ENCODE data around the gene TMEM167A.
"Not testable (repeated sequence)": the region's sequence is repeated elsewhere in the genome, so short reads cannot be mapped to it uniquely, and the experiment has no call there.

The TMEM167A gene

DNA sequence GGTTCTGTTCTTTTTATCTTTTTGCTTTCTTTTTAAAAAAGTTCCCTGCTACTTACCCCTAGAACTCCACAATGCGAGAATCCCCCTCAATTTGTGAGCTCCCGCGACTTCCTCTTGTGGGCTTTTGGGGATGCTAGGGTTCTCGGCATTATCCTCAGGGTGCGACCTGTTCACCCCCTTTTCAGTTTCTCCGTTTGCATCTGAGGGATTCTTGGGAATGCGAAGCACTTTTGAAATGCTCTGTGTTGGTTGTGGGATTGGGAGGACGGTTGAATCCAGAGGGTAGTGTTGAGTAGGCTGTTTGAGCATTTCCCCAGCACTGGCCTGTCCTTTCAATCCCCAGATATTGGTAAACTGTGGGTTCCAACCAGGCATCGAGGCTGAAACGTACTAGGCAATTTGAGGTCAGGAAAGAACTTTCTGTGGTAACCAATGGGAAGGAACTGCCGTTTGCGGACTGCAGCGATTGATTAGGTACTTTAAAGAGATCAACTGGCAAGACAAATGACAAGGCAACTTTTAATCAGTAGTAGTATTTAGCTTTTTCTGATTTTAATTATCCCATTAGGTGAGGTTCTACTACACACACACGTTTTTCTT, 568 bp upstream of the TMEM167A start:
- H3K4me2 ChIP-seq = peak overlapping the region; percentile 69 to 97 (median 83)
- H3K4me1 ChIP-seq = peaks cover 7 to 69% (median 21%) of the 10 kb centered on the region in 10 experiments; a peak in 19 of 20 replicates
- H3K27me3 ChIP-seq = no peaks in the 10 kb centered on the region
- H3K4me3 ChIP-seq = peak overlapping the region; percentile 74 to 94 (median 86)
- H4K20me1 ChIP-seq = peaks cover under 1 to 23% (median 16%) of the 10 kb centered on the region in 11 experiments; a peak in 18 of 22 replicates
- peak overlapping the region; percentile 86 to 96 (median 92) for H3K9ac ChIP-seq
- peaks cover 0 to 10% (median 2%) of the 10 kb centered on the region in 11 experiments; a peak in 4 of 22 replicates for H3K9me3 ChIP-seq (replicated peaks in 1 of 11)
- peak overlapping the region; percentile 85 to 97 (median 93) for H3K27ac ChIP-seq
- H3K36me3 ChIP-seq = peaks cover 3 to 33% (median 28%) of the 10 kb centered on the region in 11 experiments; a peak in 21 of 22 replicates
- no peak for TF ChIP-seq Cebpa-rat (IDR thresholded peaks at IDR 0.05)

DNA sequence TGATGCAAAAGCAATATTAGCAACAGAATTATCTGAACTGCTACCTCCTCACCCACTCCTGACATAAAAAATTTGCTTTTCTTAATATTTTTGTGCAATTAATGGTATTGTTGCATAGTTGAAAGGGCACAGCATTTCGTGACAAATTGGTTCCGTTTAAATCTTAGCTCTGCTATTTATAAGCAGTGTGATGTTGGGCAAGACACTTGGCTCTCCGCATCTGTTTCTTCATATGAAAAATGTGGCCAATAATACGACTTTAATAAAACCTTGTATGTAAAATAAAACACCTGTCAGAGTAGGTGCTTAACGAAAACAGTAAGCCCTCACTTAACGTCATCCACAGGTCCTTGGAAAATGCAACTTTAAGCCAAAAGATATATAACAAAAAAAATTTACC, 4.2 kb downstream of the TMEM167A start:
- H4K20me1 ChIP-seq = peaks cover 30 to 71% (median 58%) of the 10 kb centered on the region in 11 experiments; a peak in 19 of 22 replicates
- peak overlapping the region in 4 of 11 experiments; percentile 19 to 94 (median 82); a peak in 6 of 22 replicates for H3K4me2 ChIP-seq
- peaks cover 0 to 7% (median 0%) of the 10 kb centered on the region in 11 experiments; a peak in 1 of 22 replicates for H3K9me3 ChIP-seq (replicated peaks in 1 of 11)
- H3K4me3 ChIP-seq = peak overlapping the region in 2 of 10 experiments; percentile 77 to 82; a peak in 3 of 20 replicates
- H3K9ac ChIP-seq = peak overlapping the region in 2 of 11 experiments; percentile 46 to 59; a peak in 2 of 22 replicates
- TF ChIP-seq Cebpa-rat (IDR thresholded peaks at IDR 0.05) = no peak
- H3K4me1 ChIP-seq = peaks cover under 1 to 82% (median 12%) of the 10 kb centered on the region in 10 experiments; a peak in 18 of 20 replicates
- peaks cover 5 to 63% (median 50%) of the 10 kb centered on the region in 11 experiments; a peak in 21 of 22 replicates for H3K36me3 ChIP-seq
- H3K27ac ChIP-seq = 0 out of 22 replicates have a peak overlapping the region, but pooled peaks of 1 of the 11 experiments have one; percentile 22
- no peaks in the 10 kb centered on the region for H3K27me3 ChIP-seq

DNA sequence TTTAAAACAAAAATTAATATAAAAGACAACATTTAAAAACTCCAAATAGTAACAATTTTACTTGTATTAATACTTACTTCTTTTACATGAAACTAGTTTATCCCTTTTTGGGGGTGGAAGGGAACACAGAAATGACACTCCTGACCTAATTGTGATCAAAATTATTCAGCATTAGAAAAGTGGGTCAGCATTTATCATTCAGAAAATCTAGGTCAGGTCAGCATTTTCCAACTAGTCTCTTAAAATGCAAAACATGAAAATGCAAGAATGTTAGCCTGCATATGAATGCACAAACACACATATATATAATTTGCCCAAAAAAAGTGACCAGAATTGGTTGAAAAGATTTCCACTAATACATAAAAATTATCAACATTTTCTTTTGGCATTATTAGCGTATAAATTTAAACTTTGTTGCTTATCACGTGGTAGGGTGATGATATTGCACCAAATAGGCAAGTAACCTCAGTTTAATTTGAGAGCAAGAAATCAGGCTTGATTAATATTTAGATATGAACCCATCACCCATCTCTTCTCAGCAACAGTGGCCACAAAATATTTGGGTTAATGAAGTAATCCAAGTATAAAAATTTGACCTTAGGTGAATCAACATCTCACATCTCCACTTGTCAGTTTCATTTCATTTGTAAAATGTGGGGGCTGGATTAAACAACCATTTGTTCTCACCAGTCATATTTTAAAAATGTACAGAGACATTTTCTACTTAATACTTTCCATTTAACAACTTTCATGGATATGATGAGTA, 5.7 kb downstream of the TMEM167A start:
- Histone ChIP-seq H3K27me3 (no peaks in the 10 kb centered on the region), H3K36me3 (peaks cover 8 to 74% (median 56%) of the 10 kb centered on the region in 11 experiments; a peak in 21 of 22 replicates), H3K9ac (0 out of 22 replicates have a peak overlapping the region, but pooled peaks of 1 of the 11 experiments have one; percentile 46), H3K9me3 (replicated peaks in 1 of 11) (peaks cover 0 to 7% (median 0%) of the 10 kb centered on the region in 11 experiments; a peak in 1 of 22 replicates), H3K4me3 (peak overlapping the region in 2 of 10 experiments; percentile 18 to 77; a peak in 3 of 20 replicates), H4K20me1 (peaks cover 39 to 86% (median 69%) of the 10 kb centered on the region in 11 experiments; a peak in 21 of 22 replicates), H3K4me1 (peaks cover 0 to 96% (median 11%) of the 10 kb centered on the region in 10 experiments; a peak in 18 of 20 replicates), H3K27ac (peak overlapping the region in 1 of 11 experiments; percentile 22; a peak in 1 of 22 replicates), H3K4me2 (peak overlapping the region in 3 of 11 experiments; percentile 78 to 94 (median 85); a peak in 6 of 22 replicates)
- TF ChIP-seq Cebpa-rat (IDR thresholded peaks at IDR 0.05) = no peak

DNA sequence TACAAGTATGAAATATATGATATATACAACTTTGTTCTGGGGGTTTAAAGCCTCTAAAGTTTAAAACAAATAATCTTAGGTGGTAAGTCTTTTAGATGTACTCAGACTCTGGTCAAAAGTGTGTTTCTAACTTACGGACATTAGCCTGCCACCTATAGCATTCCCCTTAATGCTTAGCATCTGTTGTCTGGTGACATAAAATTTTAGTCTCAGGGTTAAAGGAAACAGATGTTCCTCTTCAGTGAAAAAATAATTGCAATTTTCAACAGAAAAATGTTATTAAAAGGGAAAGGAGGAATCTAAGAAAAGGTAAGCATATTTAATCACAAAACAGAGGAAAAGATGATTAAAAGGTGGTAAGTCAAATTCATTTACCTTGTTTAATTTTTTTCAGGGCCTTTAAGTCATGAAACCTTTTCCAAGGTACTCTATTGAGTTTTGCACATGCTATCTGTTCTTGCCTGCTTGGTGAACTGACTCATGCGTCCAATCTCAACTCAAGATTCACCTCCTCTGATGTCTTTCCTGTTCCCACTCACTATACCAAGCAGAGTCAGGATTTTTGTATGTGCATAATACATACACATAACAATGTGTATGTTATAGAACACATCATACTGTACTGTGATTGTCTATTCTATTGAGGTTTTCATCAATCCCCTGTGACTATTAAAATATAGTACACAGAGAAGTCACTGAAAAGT, 7.9 kb downstream of the TMEM167A start:
- Histone ChIP-seq H3K4me3 (no peak overlapping the region), H3K9me3 (replicated peaks in 1 of 11) (peaks cover 0 to 7% (median 0%) of the 10 kb centered on the region in 11 experiments; a peak in 2 of 22 replicates), H3K27ac (no peak overlapping the region; a peak in 1 of 22 replicates), H3K27me3 (no peaks in the 10 kb centered on the region), H3K9ac (no peak overlapping the region), H4K20me1 (peaks cover 41 to 98% (median 91%) of the 10 kb centered on the region in 11 experiments; a peak in 21 of 22 replicates), H3K36me3 (peaks cover 24 to 80% (median 64%) of the 10 kb centered on the region in 11 experiments; a peak in 21 of 22 replicates), H3K4me2 (peak overlapping the region in 3 of 11 experiments; percentile 26 to 64 (median 32); a peak in 6 of 22 replicates), H3K4me1 (peaks cover 0 to 87% (median 0%) of the 10 kb centered on the region in 10 experiments; a peak in 8 of 20 replicates)
- TF ChIP-seq Cebpa-rat (IDR thresholded peaks at IDR 0.05) = no peak

DNA sequence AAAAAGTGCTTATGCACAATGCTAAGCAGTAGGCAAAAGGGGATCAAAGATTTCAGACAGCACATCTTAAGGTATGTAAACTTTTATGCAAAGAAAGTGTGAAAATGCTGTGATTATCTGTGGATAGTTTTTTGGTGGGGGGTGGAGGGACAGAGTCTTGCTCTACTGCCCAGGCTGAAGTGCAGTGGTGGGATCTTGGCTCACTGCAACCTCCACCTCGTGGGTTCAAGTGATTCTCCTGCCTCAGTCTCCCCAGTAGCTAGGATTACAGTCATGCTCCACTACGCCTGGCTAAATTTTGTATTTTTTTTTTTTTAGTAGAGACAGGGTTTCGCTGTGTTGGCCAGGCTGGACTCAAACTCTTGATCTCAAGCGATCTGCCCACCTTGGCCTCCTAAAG, 9.8 kb downstream of the TMEM167A start:
- Histone ChIP-seq H3K36me3 (peaks cover 32 to 80% (median 60%) of the 10 kb centered on the region in 11 experiments; a peak in 21 of 22 replicates), H3K4me1 (peaks cover 0 to 71% (median 0%) of the 10 kb centered on the region in 10 experiments; a peak in 6 of 20 replicates), H4K20me1 (peaks cover 30 to 94% (median 77%) of the 10 kb centered on the region in 11 experiments; a peak in 21 of 22 replicates), H3K4me2 (peak overlapping the region in 2 of 11 experiments; percentile 30 to 43; a peak in 2 of 22 replicates)
- not testable (repeated sequence) for H3K27ac ChIP-seq; H3K9ac ChIP-seq; H3K4me3 ChIP-seq; H3K9me3 ChIP-seq (replicated peaks in 1 of 11); H3K27me3 ChIP-seq

DNA sequence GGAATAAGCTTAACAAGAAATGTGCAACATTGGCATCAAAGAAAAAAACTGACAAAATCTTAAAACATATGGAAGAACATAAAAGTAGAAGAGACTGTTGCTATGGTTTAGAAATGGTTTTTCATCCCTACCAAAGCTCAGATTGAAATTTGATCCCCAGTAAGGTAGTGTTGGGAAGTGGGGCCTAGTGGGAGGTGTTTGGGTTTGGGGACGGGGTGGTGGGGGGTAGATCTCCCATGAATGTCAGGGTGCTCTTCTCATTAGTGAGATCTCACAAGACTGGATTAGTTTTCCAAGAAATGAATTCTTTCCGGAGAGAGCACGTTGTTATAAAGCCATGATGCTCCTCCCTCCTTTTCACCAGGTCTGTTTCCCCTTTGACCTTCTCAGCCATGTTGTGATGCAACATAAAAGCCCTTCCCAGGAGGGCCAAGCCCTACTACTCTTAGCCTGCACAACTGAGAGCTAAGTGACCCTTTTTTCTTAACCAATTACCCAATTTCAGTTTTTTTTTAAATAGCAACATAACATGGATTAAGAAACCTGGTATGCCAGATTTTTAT, 10.6 kb downstream of the TMEM167A start:
- H3K27me3 ChIP-seq = no peaks in the 10 kb centered on the region
- peaks cover 26 to 92% (median 69%) of the 10 kb centered on the region in 11 experiments; a peak in 20 of 22 replicates for H4K20me1 ChIP-seq
- no peak for TF ChIP-seq Cebpa-rat (IDR thresholded peaks at IDR 0.05)
- H3K36me3 ChIP-seq = peaks cover 36 to 82% (median 60%) of the 10 kb centered on the region in 11 experiments; a peak in 21 of 22 replicates
- H3K9ac ChIP-seq = no peak overlapping the region
- H3K4me2 ChIP-seq = peak overlapping the region in 2 of 11 experiments; percentile 19 to 24; a peak in 3 of 22 replicates
- no peak overlapping the region for H3K4me3 ChIP-seq
- peaks cover 0 to 63% (median 0%) of the 10 kb centered on the region in 10 experiments; a peak in 6 of 20 replicates for H3K4me1 ChIP-seq
- peaks cover 0 to 1% (median 0%) of the 10 kb centered on the region in 11 experiments; a peak in 2 of 22 replicates for H3K9me3 ChIP-seq (replicated peaks in 1 of 11)
- H3K27ac ChIP-seq = no peak overlapping the region

DNA sequence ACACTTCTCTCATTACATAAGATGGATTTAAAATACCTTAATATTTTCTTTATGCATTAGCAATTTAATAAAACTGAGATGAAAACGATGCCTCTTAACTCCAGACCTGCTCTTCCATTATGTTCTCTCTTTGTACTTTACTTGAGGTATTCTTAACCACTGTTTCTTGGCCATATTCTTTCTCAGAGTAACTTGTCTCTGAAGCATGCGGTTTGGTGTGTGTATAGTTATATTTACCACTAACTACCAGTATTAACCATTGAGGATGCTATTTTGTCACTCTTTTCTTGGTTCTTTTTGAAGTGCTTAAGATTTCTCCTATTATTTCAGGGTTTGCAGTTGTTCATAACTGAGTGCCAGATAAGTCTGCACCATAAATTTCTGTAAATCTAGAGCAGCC, 17.9 kb downstream of the TMEM167A start:
- peaks cover 71 to 99% (median 83%) of the 10 kb centered on the region in 11 experiments for H3K36me3 ChIP-seq
- no peak overlapping the region for H3K4me3 ChIP-seq
- H3K27ac ChIP-seq = no peak overlapping the region
- no peaks in the 10 kb centered on the region for H3K27me3 ChIP-seq
- no peak for TF ChIP-seq Cebpa-rat (IDR thresholded peaks at IDR 0.05)
- H3K4me1 ChIP-seq = peaks cover 6 to 15% (median 13%) of the 10 kb centered on the region in 10 experiments; a peak in 19 of 20 replicates
- peaks cover 0 to 78% (median 14%) of the 10 kb centered on the region in 11 experiments; a peak in 11 of 22 replicates for H4K20me1 ChIP-seq
- H3K9ac ChIP-seq = no peak overlapping the region
- peaks cover 0 to 10% (median 4%) of the 10 kb centered on the region in 11 experiments; a peak in 2 of 22 replicates for H3K9me3 ChIP-seq (replicated peaks in 1 of 11)
- peak overlapping the region in 8 of 11 experiments; percentile 6 to 46 (median 22); a peak in 11 of 22 replicates for H3K4me2 ChIP-seq
